Upper lobe of left lung (tissue), 6 donors: ENCODE results near the gene ZBTB16. TPM values are rescaled to one million over a fixed set of nuclear protein-coding genes. Genes with fewer than 3 reads are reported as not detected.

ENCODE experiments used
- ATAC-seq, 2 donors: fragments of 200-7000 bp; cut with Tn5 transposase; one replicate each; pipeline ENCODE4 v1.9.1; 2022; ENCODE audit warnings: mild to moderate bottlenecking in 2 of 2, moderate library complexity in 2 of 2; ENCODE audit not compliant: low FRiP score in 2 of 2
- DNase-seq, 2 donors: peaks; one replicate each; pipeline ENCODE4 v3.0.0-alpha.2; 2019 to 2020
- H3K27ac ChIP-seq, 4 donors: fragments of 200-600 bp; sonication (generic); one replicate each; pipeline ENCODE4 v1.5.1; 2016 to 2019
- H3K27me3 ChIP-seq, 4 donors: fragments of 200-600 bp; sonication (generic); one replicate each; pipeline ENCODE4 v1.5.1; 2017 to 2019
- H3K36me3 ChIP-seq, 4 donors: fragments of 200-600 bp; sonication (generic); one replicate each; pipeline ENCODE4 v1.5.1; 2016 to 2019
- H3K4me1 ChIP-seq, 4 donors: fragments of 200-600 bp; sonication (generic); one replicate each; pipeline ENCODE4 v1.5.1; 2018 to 2019
- H3K4me3 ChIP-seq, 4 donors: fragments of 200-600 bp; sonication (generic); one replicate each; pipeline ENCODE4 v1.5.1; 2017 to 2019; ENCODE audit warnings: mild to moderate bottlenecking in 2 of 4, moderate library complexity in 1 of 4
- H3K9me3 ChIP-seq, 4 donors: fragments of 200-600 bp; sonication (generic); one replicate each; pipeline ENCODE4 v1.5.1; 2018 to 2019
- EP300 ChIP-seq, 4 donors: sonication (generic); formaldehyde crosslinking; IDR thresholded peaks; one replicate each; pipeline ENCODE4 v1.5.1; 2017; ENCODE audit warnings: antibody characterized with exemption in 4 of 4, control low read depth in 2 of 4
- POLR2A ChIP-seq, 4 donors: fragments of 450-650 bp; IDR thresholded peaks; one replicate each; pipeline ENCODE4 v1.5.1; 2016 to 2017; ENCODE audit warnings: antibody characterized with exemption in 4 of 4, mild to moderate bottlenecking in 2 of 4
- POLR2AphosphoS5 ChIP-seq, 2 donors: sonication (generic); formaldehyde crosslinking; IDR thresholded peaks; one replicate each; pipeline ENCODE4 v1.5.1; 2017; ENCODE audit warnings: antibody characterized with exemption in 2 of 2
- WGBS, 2 donors: methylation state at CpG; one replicate each; pipeline ENCODE4 v1.1.5; 2017 to 2018; 5-methylcytosine and 5-hydroxymethylcytosine counted together
- total RNA-seq, 6 donors: library from RNA; depleted of rRNA in 4 of 6; stranded (reverse); fragments of >200 nt in 4 of 6; gene quantifications; one replicate each; pipeline versions ENCODE4 v1.1.0 to v1.2.1, GENCODE V29; 2016 to 2021
- TF ChIP-seq, protein P1 (sequence below), 6 experiments: fragments of 450-650 bp in 4 of 6; fragments of 200-600 bp in 2 of 6; sonication (generic) in 2 of 6; IDR thresholded peaks; one replicate each; pipeline ENCODE4 v1.5.1; 2016 to 2019; ENCODE audit warnings: antibody characterized with exemption in 6 of 6
- donor health status: DM: no; HTN: no; CAD: no; lungs with moderate emphysema.
- donor health status: DM: no; HTN: yes; CAD: no; lungs with severe emphysema.

Gene ZBTB16
- total RNA-seq, 6 donors from 2014 or later: 110 to 584 (median 179) TPM

- no peak for ATAC-seq
- Histone ChIP-seq H3K4me1 (peaks cover 93 to 96% (median 96%) of the 10 kb centered on the region in 4 donors), H3K36me3 (peaks cover 0 to 12% (median 1%) of the 10 kb centered on the region in 4 donors), H3K9me3 (no peaks in the 10 kb centered on the region), H3K27ac (peak overlapping the region; percentile 95 to 99 (median 96)), H3K27me3 (no peaks in the 10 kb centered on the region), H3K4me3 (no peak overlapping the region)
- no peak for DNase-seq
- WGBS, 2 donors: 76 to 92% methylated on average over 1 of the region's 1 CpG
- no peak for TF ChIP-seq EP300 (IDR thresholded peaks at IDR 0.05)
Measured at GRCh38 chr11:114178656-114179055, 119.1 kb downstream of the ZBTB16 start.

DNA sequence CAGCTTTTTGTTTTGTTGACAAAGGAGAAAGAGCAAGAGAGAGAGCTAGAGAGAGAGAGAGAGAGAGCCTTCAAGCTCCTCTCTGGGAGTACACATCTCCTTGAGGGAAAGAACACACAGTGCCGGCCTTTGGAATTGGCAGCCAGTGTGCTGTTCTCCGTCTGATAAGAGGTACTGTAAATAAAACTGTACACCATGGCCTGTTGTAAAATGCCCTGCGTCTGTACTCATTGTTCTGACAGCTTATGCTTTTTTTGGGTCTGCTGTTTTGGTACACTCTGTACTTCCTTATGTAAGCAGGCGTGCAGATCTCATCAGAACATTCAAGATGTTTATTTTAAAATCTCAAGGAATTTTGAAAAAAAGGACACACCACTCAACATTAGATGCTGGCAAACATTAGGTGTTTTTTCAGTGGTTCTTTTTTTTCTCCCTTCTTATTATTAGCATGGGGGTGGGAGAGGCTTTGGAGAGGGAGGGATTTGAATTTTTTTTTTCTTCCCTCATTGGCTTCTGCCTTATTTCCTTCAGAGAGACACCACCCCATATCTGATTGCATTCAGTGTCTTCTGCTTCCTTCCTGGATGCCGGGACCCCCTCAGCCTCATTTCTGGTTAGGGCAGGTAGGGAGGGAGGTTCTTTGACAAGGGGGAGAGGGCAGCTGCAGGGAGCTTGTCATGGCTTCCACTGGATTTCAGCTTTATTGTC lies 119.9 kb downstream of the ZBTB16 start:
- WGBS, 2 donors: 3% methylated on average over 5 of the region's 5 CpGs

GRCh38 chr11:114180301-114181055 lies 121.0 kb downstream of the ZBTB16 start:
- TF ChIP-seq POLR2AphosphoS5 (IDR thresholded peaks at IDR 0.05): peak; percentile 12 to 14
- TF ChIP-seq EP300 (IDR thresholded peaks at IDR 0.05): peak in 1 of 4 donors; percentile 16
- TF ChIP-seq, protein P1, sequence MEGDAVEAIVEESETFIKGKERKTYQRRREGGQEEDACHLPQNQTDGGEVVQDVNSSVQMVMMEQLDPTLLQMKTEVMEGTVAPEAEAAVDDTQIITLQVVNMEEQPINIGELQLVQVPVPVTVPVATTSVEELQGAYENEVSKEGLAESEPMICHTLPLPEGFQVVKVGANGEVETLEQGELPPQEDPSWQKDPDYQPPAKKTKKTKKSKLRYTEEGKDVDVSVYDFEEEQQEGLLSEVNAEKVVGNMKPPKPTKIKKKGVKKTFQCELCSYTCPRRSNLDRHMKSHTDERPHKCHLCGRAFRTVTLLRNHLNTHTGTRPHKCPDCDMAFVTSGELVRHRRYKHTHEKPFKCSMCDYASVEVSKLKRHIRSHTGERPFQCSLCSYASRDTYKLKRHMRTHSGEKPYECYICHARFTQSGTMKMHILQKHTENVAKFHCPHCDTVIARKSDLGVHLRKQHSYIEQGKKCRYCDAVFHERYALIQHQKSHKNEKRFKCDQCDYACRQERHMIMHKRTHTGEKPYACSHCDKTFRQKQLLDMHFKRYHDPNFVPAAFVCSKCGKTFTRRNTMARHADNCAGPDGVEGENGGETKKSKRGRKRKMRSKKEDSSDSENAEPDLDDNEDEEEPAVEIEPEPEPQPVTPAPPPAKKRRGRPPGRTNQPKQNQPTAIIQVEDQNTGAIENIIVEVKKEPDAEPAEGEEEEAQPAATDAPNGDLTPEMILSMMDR (IDR thresholded peaks at IDR 0.05): peak; percentile 47 to 73 (median 70)
- TF ChIP-seq POLR2A (IDR thresholded peaks at IDR 0.05): peak in 1 of 4 donors; percentile 7
- 58 to 63% methylated on average over 7 of the region's 7 CpGs for WGBS, 2 donors
- peak overlapping the region; percentile 2 to 39 (median 27) for H3K4me3 ChIP-seq
- H3K27me3 ChIP-seq: no peaks in the 10 kb centered on the region
- ATAC-seq (peak; percentile 30 to 67), DNase-seq (peak in 1 of 2 donors; percentile 78)
- H3K36me3 ChIP-seq: peaks cover 0 to 23% (median 1%) of the 10 kb centered on the region in 4 donors
- H3K4me1 ChIP-seq: peaks cover 83 to 93% (median 86%) of the 10 kb centered on the region in 4 donors
- no peaks in the 10 kb centered on the region for H3K9me3 ChIP-seq
- peak overlapping the region; percentile 91 to 99 (median 96) for H3K27ac ChIP-seq

More for the DNA sequence above, 119.9 kb downstream of the ZBTB16 start:
- Histone ChIP-seq H3K27ac (peak overlapping the region; percentile 95 to 99 (median 97)), H3K9me3 (no peaks in the 10 kb centered on the region), H3K27me3 (no peaks in the 10 kb centered on the region), H3K4me1 (peaks cover 88 to 96% (median 92%) of the 10 kb centered on the region in 4 donors), H3K36me3 (peaks cover 0 to 16% (median 1%) of the 10 kb centered on the region in 4 donors), H3K4me3 (peak overlapping the region in 3 of 4 donors; percentile 20 to 39 (median 34))
- peak in 1 of 2 donors; percentile 92 for DNase-seq
- ATAC-seq: peak; percentile 92
- peak; percentile 96 to 98 for TF ChIP-seq POLR2AphosphoS5 (IDR thresholded peaks at IDR 0.05)
- peak in 3 of 4 donors; percentile 38 to 76 (median 49) for TF ChIP-seq POLR2A (IDR thresholded peaks at IDR 0.05)
- TF ChIP-seq, protein P1 (IDR thresholded peaks at IDR 0.05): peak in 2 of 6 experiments; percentile 48 to 51
- peak; percentile 99 to 100 (median 100) for TF ChIP-seq EP300 (IDR thresholded peaks at IDR 0.05)

- WGBS, 2 donors: 87 to 98% methylated on average over 3 of the region's 3 CpGs
Measured at GRCh38 chr11:114181195-114181594, 121.7 kb downstream of the ZBTB16 start.

More at GRCh38 chr11:114181195-114181594, 121.7 kb downstream of the ZBTB16 start:
- Histone ChIP-seq H3K4me3 (peak overlapping the region in 2 of 4 donors; percentile 34 to 39), H3K4me1 (peaks cover 77 to 93% (median 82%) of the 10 kb centered on the region in 4 donors), H3K9me3 (no peaks in the 10 kb centered on the region), H3K36me3 (peaks cover 0 to 30% (median 4%) of the 10 kb centered on the region in 4 donors), H3K27ac (peak overlapping the region; percentile 91 to 99 (median 96)), H3K27me3 (no peaks in the 10 kb centered on the region)
- no peak for TF ChIP-seq POLR2A (IDR thresholded peaks at IDR 0.05)
- TF ChIP-seq POLR2AphosphoS5 (IDR thresholded peaks at IDR 0.05): no peak
- TF ChIP-seq EP300 (IDR thresholded peaks at IDR 0.05): no peak
- TF ChIP-seq, protein P1 (IDR thresholded peaks at IDR 0.05): no peak
- no peak for ATAC-seq
- no peak for DNase-seq
